Thymus (tissue), 11 donors: Measurements from ENCODE around the gene APOE. TPM values are rescaled to one million over a fixed set of nuclear protein-coding genes. Genes with fewer than 3 reads are reported as not detected.
"Not testable (repeated sequence)": the region's sequence is repeated elsewhere in the genome, so short reads cannot be mapped to it uniquely, and the experiment has no call there.

ENCODE experiments used
- DNase-seq, 9 donors: peaks; one replicate each; pipeline ENCODE4 v3.0.0-alpha.2; 2013; ENCODE audit warnings: low spot score in 9 of 9, low read depth in 6 of 9, missing footprints in 1 of 9
- H3K27ac ChIP-seq, 2 donors: one replicate each; pipeline ENCODE4 v1.5.1; 2013; ENCODE audit warnings: control low read depth in 1 of 2, low read depth in 1 of 2, low read length in 1 of 2, mild to moderate bottlenecking in 1 of 2, moderate library complexity in 1 of 2
- H3K27me3 ChIP-seq, 2 donors: one replicate each; pipeline ENCODE4 v1.5.1; 2013; ENCODE audit warnings: low read length in 1 of 2; ENCODE audit not compliant: control insufficient read depth in 2 of 2, insufficient read depth in 1 of 2
- H3K36me3 ChIP-seq, 2 donors: one replicate each; pipeline ENCODE4 v1.5.1; 2013; ENCODE audit warnings: low read length in 1 of 2, mild to moderate bottlenecking in 1 of 2, moderate library complexity in 1 of 2; ENCODE audit not compliant: control insufficient read depth in 2 of 2, insufficient read depth in 2 of 2
- H3K4me1 ChIP-seq, 2 donors: one replicate each; pipeline ENCODE4 v1.5.1; 2013; ENCODE audit warnings: low read length in 2 of 2; ENCODE audit not compliant: control insufficient read depth in 2 of 2, insufficient read depth in 2 of 2
- H3K4me3 ChIP-seq, 2 donors: one replicate each; pipeline ENCODE4 v1.5.1; 2013; ENCODE audit warnings: low read length in 2 of 2, control low read depth in 1 of 2, mild to moderate bottlenecking in 1 of 2
- H3K9me3 ChIP-seq, 2 donors: one replicate each; pipeline ENCODE4 v1.5.1; 2013; ENCODE audit warnings: low read length in 1 of 2, mild to moderate bottlenecking in 1 of 2; ENCODE audit not compliant: control insufficient read depth in 2 of 2, insufficient read depth in 1 of 2
- WGBS: extraction: QIAGEN DNeasy Blood & Tissue Kit; methylation state at CpG from one replicate; pipeline ENCODE4 v1.1.7; 2013; 5-methylcytosine and 5-hydroxymethylcytosine counted together
- polyA plus RNA-seq: library from polyadenylated mRNA; stranded (reverse); fragments of 200-250 nt; gene quantifications from one replicate; pipeline ENCODE4 v1.2.3, GENCODE V29; 2013
- total RNA-seq: library from RNA; stranded (reverse); fragments of 120-200 nt; gene quantifications from one replicate; pipeline ENCODE4 v1.2.4, GENCODE V29; 2013
- donor health status: healthy.

Gene APOE
- total and polyA plus RNA-seq, 2 donors: 130 to 334 TPM

- no peaks in the 10 kb centered on the region for H3K36me3 ChIP-seq
- DNase-seq: no peak
- no peak overlapping the region for H3K4me3 ChIP-seq
- 95% methylated on average over 18 of the region's 18 CpGs for WGBS
- no peaks in the 10 kb centered on the region for H3K27me3 ChIP-seq
- no peak overlapping the region for H3K27ac ChIP-seq
- no peaks in the 10 kb centered on the region for H3K9me3 ChIP-seq
- peaks cover 7 to 26% of the 10 kb centered on the region in 2 donors for H3K4me1 ChIP-seq
Measured at GRCh38 chr19:44879309-44880065, 26.1 kb upstream of the APOE start.

- WGBS: 97% methylated on average over 15 of the region's 15 CpGs
Measured at GRCh38 chr19:44882063-44882462, 23.5 kb upstream of the APOE start.

GRCh38 chr19:44882619-44883397 lies 22.8 kb upstream of the APOE start:
- not testable (repeated sequence) for H3K4me1 ChIP-seq, H3K9me3 ChIP-seq, H3K36me3 ChIP-seq, DNase-seq, H3K4me3 ChIP-seq, H3K27ac ChIP-seq, H3K27me3 ChIP-seq
- WGBS: 95% methylated on average over 19 of the region's 19 CpGs

More at GRCh38 chr19:44882063-44882462, 23.5 kb upstream of the APOE start:
- no peak overlapping the region for H3K4me3 ChIP-seq
- no peak for DNase-seq
- no peak overlapping the region for H3K27ac ChIP-seq
- H3K27me3 ChIP-seq: no peaks in the 10 kb centered on the region
- H3K4me1 ChIP-seq: peaks cover 6 to 10% of the 10 kb centered on the region in 2 donors
- no peaks in the 10 kb centered on the region for H3K9me3 ChIP-seq
- H3K36me3 ChIP-seq: no peaks in the 10 kb centered on the region

- H3K4me1 ChIP-seq: no peaks in the 10 kb centered on the region
- H3K27me3 ChIP-seq: no peaks in the 10 kb centered on the region
- no peak for DNase-seq
- no peak overlapping the region for H3K4me3 ChIP-seq
- no peaks in the 10 kb centered on the region for H3K36me3 ChIP-seq
- H3K27ac ChIP-seq: no peak overlapping the region
- WGBS: 96% methylated on average over 5 of the region's 5 CpGs
- H3K9me3 ChIP-seq: no peaks in the 10 kb centered on the region
Measured at GRCh38 chr19:44883922-44884321, 21.7 kb upstream of the APOE start.

- H3K4me3 ChIP-seq: no peak overlapping the region
- no peaks in the 10 kb centered on the region for H3K27me3 ChIP-seq
- H3K36me3 ChIP-seq: no peaks in the 10 kb centered on the region
- peaks cover 0 to under 1% of the 10 kb centered on the region in 2 donors for H3K4me1 ChIP-seq
- no peak overlapping the region for H3K27ac ChIP-seq
- WGBS: 95% methylated on average over 4 of the region's 4 CpGs
- no peak for DNase-seq
- no peaks in the 10 kb centered on the region for H3K9me3 ChIP-seq
Measured at GRCh38 chr19:44884566-44884965, 21.0 kb upstream of the APOE start.

- no peak overlapping the region for H3K27ac ChIP-seq
- no peaks in the 10 kb centered on the region for H3K27me3 ChIP-seq
- H3K9me3 ChIP-seq: no peaks in the 10 kb centered on the region
- no peaks in the 10 kb centered on the region for H3K36me3 ChIP-seq
- DNase-seq: no peak
- WGBS: 96% methylated on average over 6 of the region's 6 CpGs
- H3K4me3 ChIP-seq: no peak overlapping the region
- H3K4me1 ChIP-seq: peaks cover 6 to 7% of the 10 kb centered on the region in 2 donors
Measured at GRCh38 chr19:44886141-44886540, 19.5 kb upstream of the APOE start.

- Histone ChIP-seq H3K4me1 (peaks cover 13 to 16% of the 10 kb centered on the region in 2 donors), H3K9me3 (no peaks in the 10 kb centered on the region), H3K4me3 (no peak overlapping the region), H3K27ac (no peak overlapping the region), H3K27me3 (no peaks in the 10 kb centered on the region), H3K36me3 (peaks cover 0 to 2% of the 10 kb centered on the region in 2 donors)
- 96% methylated on average over 4 of the region's 4 CpGs for WGBS
- no peak for DNase-seq
Measured at GRCh38 chr19:44887648-44888047, 17.9 kb upstream of the APOE start.

GRCh38 chr19:44888335-44888734 lies 17.3 kb upstream of the APOE start:
- not testable (repeated sequence) for H3K36me3 ChIP-seq, H3K4me3 ChIP-seq
- WGBS: 98% methylated on average over 5 of the region's 5 CpGs

GRCh38 chr19:44889830-44890365 lies 15.7 kb upstream of the APOE start:
- DNase-seq: no peak
- WGBS: 63% methylated on average over 17 of the region's 17 CpGs
- Histone ChIP-seq H3K4me3 (peak overlapping the region; percentile 53 to 65), H3K27ac (peak overlapping the region; percentile 36 to 93), H3K4me1 (peaks cover 13 to 16% of the 10 kb centered on the region in 2 donors), H3K36me3 (peaks cover 13 to 21% of the 10 kb centered on the region in 2 donors), H3K27me3 (no peaks in the 10 kb centered on the region), H3K9me3 (no peaks in the 10 kb centered on the region)

More at GRCh38 chr19:44888335-44888734, 17.3 kb upstream of the APOE start:
- not testable (repeated sequence) for H3K9me3 ChIP-seq, H3K27me3 ChIP-seq, H3K27ac ChIP-seq, DNase-seq
- H3K4me1 ChIP-seq: peaks cover 13 to 16% of the 10 kb centered on the region in 2 donors
